ENCODE measurements around the gene CNTN3. TPM values are rescaled to one million over a fixed set of nuclear protein-coding genes. Genes with fewer than 3 reads are reported as not detected.

Gene CNTN3
- total and polyA plus RNA-seq, 2 experiments from 2014 or later = 4.1 to 12.1 TPM

GRCh38 chr3:74643636-74644035 is 29.2 kb upstream of the CNTN3 start:
- H3K27me3 ChIP-seq = no peaks in the 10 kb centered on the region
- H3K9me2 ChIP-seq (replicated peaks; ENCODE audit: insufficient read depth) = no peaks in the 10 kb centered on the region
- DNase-seq (ENCODE audit: low spot score) = peak; percentile 69

GRCh38 chr3:74642876-74643275 is 28.4 kb upstream of the CNTN3 start:
- Histone ChIP-seq H3K79me2 (no peaks in the 10 kb centered on the region), H3K4me1 (ENCODE audit: insufficient read depth) (peaks cover 10% of the 10 kb centered on the region), H3K9me3 (ENCODE audit: low read depth) (no peaks in the 10 kb centered on the region), H2AFZ (peak overlapping the region; percentile 12), H3K36me3 (replicated peaks; ENCODE audit: insufficient read depth, low read depth) (no peaks in the 10 kb centered on the region), H3K27ac (peak overlapping the region; percentile 83), H4K20me1 (ENCODE audit: insufficient read depth, poor library complexity, severe bottlenecking) (no peaks in the 10 kb centered on the region), H3K4me3 (no peak overlapping the region), H3K9me2 (replicated peaks; ENCODE audit: insufficient read depth) (no peaks in the 10 kb centered on the region), H3K27me3 (no peaks in the 10 kb centered on the region), H3K4me2 (no peak overlapping the region)
- TF ChIP-seq CTCF (IDR thresholded peaks at IDR 0.05; ENCODE audit: poor library complexity) (no peak), EZH2phosphoT487 (IDR thresholded peaks at IDR 0.05; ENCODE audit: low read depth, severe bottlenecking, unreplicated experiment) (no peak), EZH2 (IDR thresholded peaks at IDR 0.05; ENCODE audit: borderline replicate concordance) (no peak)
- DNase-seq (ENCODE audit: low spot score) = no peak
- WGBS (ENCODE audit: low lambda C conversion rate, missing lambda C conversion rate) = 83% methylated on average over 1 of the region's 1 CpG

More at GRCh38 chr3:74643636-74644035, 29.2 kb upstream of the CNTN3 start:
- Histone ChIP-seq H3K79me2 (no peaks in the 10 kb centered on the region), H4K20me1 (ENCODE audit: insufficient read depth, poor library complexity, severe bottlenecking) (no peaks in the 10 kb centered on the region), H2AFZ (peak overlapping the region; percentile 12), H3K36me3 (replicated peaks; ENCODE audit: insufficient read depth, low read depth) (no peaks in the 10 kb centered on the region), H3K27ac (peak overlapping the region; percentile 83), H3K4me1 (ENCODE audit: insufficient read depth) (peaks cover 10% of the 10 kb centered on the region), H3K4me3 (no peak overlapping the region), H3K9me3 (ENCODE audit: low read depth) (no peaks in the 10 kb centered on the region), H3K4me2 (peak overlapping the region; percentile 38)
- TF ChIP-seq CTCF (IDR thresholded peaks at IDR 0.05; ENCODE audit: poor library complexity) = no peak
- TF ChIP-seq EZH2 (IDR thresholded peaks at IDR 0.05; ENCODE audit: borderline replicate concordance) = no peak
- no peak for TF ChIP-seq EZH2phosphoT487 (IDR thresholded peaks at IDR 0.05; ENCODE audit: low read depth, severe bottlenecking, unreplicated experiment)
- WGBS (ENCODE audit: low lambda C conversion rate, missing lambda C conversion rate) = 17% methylated on average over 5 of the region's 5 CpGs

GRCh38 chr3:74640211-74640610 is 25.8 kb upstream of the CNTN3 start:
- Histone ChIP-seq H3K27ac (no peak overlapping the region), H3K4me2 (no peak overlapping the region), H2AFZ (no peak overlapping the region)

More at GRCh38 chr3:74640211-74640610, 25.8 kb upstream of the CNTN3 start:
- Histone ChIP-seq H3K79me2 (no peaks in the 10 kb centered on the region), H3K27me3 (no peaks in the 10 kb centered on the region), H3K36me3 (replicated peaks; ENCODE audit: insufficient read depth, low read depth) (no peaks in the 10 kb centered on the region), H3K9me3 (ENCODE audit: low read depth) (no peaks in the 10 kb centered on the region), H3K4me1 (ENCODE audit: insufficient read depth) (peaks cover 10% of the 10 kb centered on the region), H3K9me2 (replicated peaks; ENCODE audit: insufficient read depth) (no peaks in the 10 kb centered on the region), H3K4me3 (no peak overlapping the region), H4K20me1 (ENCODE audit: insufficient read depth, poor library complexity, severe bottlenecking) (no peaks in the 10 kb centered on the region)
- TF ChIP-seq EZH2 (IDR thresholded peaks at IDR 0.05; ENCODE audit: borderline replicate concordance) (no peak), CTCF (IDR thresholded peaks at IDR 0.05; ENCODE audit: poor library complexity) (no peak), EZH2phosphoT487 (IDR thresholded peaks at IDR 0.05; ENCODE audit: low read depth, severe bottlenecking, unreplicated experiment) (no peak)
- no peak for DNase-seq (ENCODE audit: low spot score)
